Endothelial cell of umbilical vein (primary cell): ENCODE results near the gene GAL3ST2. TPM values are rescaled to one million over a fixed set of nuclear protein-coding genes. Genes with fewer than 3 reads are reported as not detected.

Experiments used
- BruUV-seq: library from RNA; stranded (reverse); fragments of 400-500 nt; replicated peaks from 2 replicates; lab custom pipeline; 2021; lab: Mats Ljungman, UMichigan
- CTCF ChIA-PET: fragments of 300-600, 350-600 bp; sonication (Branson Sonifier 250); formaldehyde crosslinking; loops from one replicate; lab custom pipeline; 2021; ENCODE audit warnings: antibody characterized with exemption, inconsistent platforms; lab: Charles Lee
- POLR2A ChIA-PET: fragments of 300-600, 350-600 bp; sonication (Branson Sonifier 250); formaldehyde crosslinking; loops from one replicate; lab custom pipeline; 2021; ENCODE audit warnings: antibody characterized with exemption, inconsistent platforms; lab: Charles Lee
- DNase-seq: peaks from one replicate; pipeline ENCODE4 v3.0.0-alpha.2; 2011; ENCODE audit warnings: low read depth, low spot score
- FAIRE-seq: peaks from 2 replicates; lab custom pipeline; 2011; peaks lifted over from hg19 to GRCh38; lab: Jason Lieb, UNC
- H2AFZ ChIP-seq: 2 replicates; pipeline ENCODE4 v1.6.0; 2012; ENCODE audit warnings: low read depth, low read length, control low read depth, inconsistent platforms
- H3K27ac ChIP-seq: 2 replicates; pipeline ENCODE4 v1.5.1; 2011; ENCODE audit warnings: low read depth, mild to moderate bottlenecking, control low read depth, low read length, moderate library complexity; ENCODE audit not compliant: insufficient read depth
- H3K27me3 ChIP-seq, 2 experiments: 2 replicates each; pipeline versions ENCODE4 v1.6.0 to v1.6.1; 2011; ENCODE audit warnings: low read length in 2 of 2, mixed read lengths in 1 of 2; ENCODE audit not compliant: control insufficient read depth in 2 of 2, insufficient read depth in 2 of 2
- H3K36me3 ChIP-seq, 2 experiments: 2 replicates in 1 of 2; 3 replicates in 1 of 2; pipeline ENCODE4 v1.5.1; 2011; ENCODE audit warnings: low read length in 2 of 2, mild to moderate bottlenecking in 1 of 2, moderate library complexity in 1 of 2; ENCODE audit not compliant: control insufficient read depth in 2 of 2, insufficient read depth in 2 of 2; ENCODE audit errors: extremely low read depth in 1 of 2
- H3K4me1 ChIP-seq: 3 replicates; pipeline ENCODE4 v1.5.1; 2011; ENCODE audit warnings: mild to moderate bottlenecking, low read length; ENCODE audit not compliant: control insufficient read depth, insufficient read depth; ENCODE audit errors: extremely low read depth
- H3K4me2 ChIP-seq: 2 replicates; pipeline ENCODE4 v1.6.1; 2011; ENCODE audit warnings: low read length, control low read depth, mixed read lengths; ENCODE audit not compliant: insufficient read depth
- H3K4me3 ChIP-seq, 3 experiments: fragments of 200-600 bp in 1 of 3; sonication (generic), shearing (Covaris generic) in 1 of 3; replicated peaks in 1 of 3; 2 replicates each; pipeline ENCODE4 v1.5.1; 2011 to 2016; ENCODE audit warnings: control low read depth in 3 of 3, low read length in 3 of 3, mild to moderate bottlenecking in 2 of 3, inconsistent platforms in 1 of 3, low read depth in 1 of 3, moderate library complexity in 1 of 3; ENCODE audit not compliant: insufficient read depth in 1 of 3
- H3K79me2 ChIP-seq: 2 replicates; pipeline ENCODE4 v1.6.0; 2012; ENCODE audit warnings: low read length, inconsistent platforms; ENCODE audit not compliant: control insufficient read depth, insufficient read depth
- H3K9ac ChIP-seq: replicated peaks from 2 replicates; pipeline ENCODE3; 2011; ENCODE audit warnings: low read length, control low read depth; ENCODE audit not compliant: insufficient read depth; ENCODE audit errors: extremely low read depth
- H3K9me1 ChIP-seq: replicated peaks from 3 replicates; pipeline ENCODE4 v1.6.0; 2011; ENCODE audit warnings: mild to moderate bottlenecking, low read length; ENCODE audit not compliant: control insufficient read depth, insufficient read depth; ENCODE audit errors: extremely low read depth
- H3K9me3 ChIP-seq: replicated peaks from 2 replicates; pipeline ENCODE4 v1.5.1; 2012; ENCODE audit warnings: low read length, inconsistent platforms; ENCODE audit not compliant: control insufficient read depth, insufficient read depth
- H4K20me1 ChIP-seq: replicated peaks from 2 replicates; pipeline ENCODE3; 2011; ENCODE audit warnings: mild to moderate bottlenecking, low read length; ENCODE audit not compliant: control insufficient read depth, insufficient read depth; ENCODE audit errors: extremely low read depth
- CTCF ChIP-seq, 2 donors: IDR thresholded peaks; 1 replicate in 1 of 2; 2 replicates in 1 of 2; pipeline ENCODE4 v1.5.1; 2011; ENCODE audit warnings: low read length in 2 of 2, mild to moderate bottlenecking in 2 of 2, moderate library complexity in 2 of 2, control low read depth in 1 of 2, inconsistent platforms in 1 of 2, low read depth in 1 of 2; ENCODE audit not compliant: insufficient read depth in 1 of 2; ENCODE audit errors: extremely low read depth in 1 of 2
- EZH2 ChIP-seq: IDR thresholded peaks from 2 replicates; pipeline ENCODE4 v1.6.1; 2012; ENCODE audit warnings: borderline replicate concordance, low read depth, mild to moderate bottlenecking, moderate library complexity, low read length, inconsistent platforms; ENCODE audit not compliant: severe bottlenecking
- FOS ChIP-seq: IDR thresholded peaks from 2 replicates; pipeline ENCODE4 v1.6.1; 2011; ENCODE audit warnings: mild to moderate bottlenecking, low read length, moderate library complexity, borderline replicate concordance; ENCODE audit not compliant: insufficient read depth
- GATA2 ChIP-seq: IDR thresholded peaks from 2 replicates; pipeline ENCODE4 v1.7.0; 2011; ENCODE audit warnings: low read depth, mild to moderate bottlenecking, moderate library complexity, mixed read lengths, low read length; ENCODE audit not compliant: insufficient read length, insufficient read depth
- JUN ChIP-seq: IDR thresholded peaks from 2 replicates; pipeline ENCODE4 v1.6.1; 2011; ENCODE audit warnings: borderline replicate concordance, low read depth; ENCODE audit not compliant: insufficient read length, insufficient read depth
- MAX ChIP-seq: IDR thresholded peaks from 2 replicates; pipeline ENCODE4 v1.6.1; 2011; ENCODE audit not compliant: insufficient read depth, insufficient read length
- MYC ChIP-seq: IDR thresholded peaks from one replicate; pipeline ENCODE4 v1.6.1; 2011; ENCODE audit warnings: mild to moderate bottlenecking, low read depth, low read length
- POLR2A ChIP-seq: IDR thresholded peaks from 2 replicates; pipeline ENCODE4 v1.6.1; 2012; ENCODE audit warnings: low read depth, mild to moderate bottlenecking, control low read depth, low read length
- POLR2AphosphoS5 ChIP-seq: IDR thresholded peaks from 2 replicates; pipeline ENCODE4 v1.6.1; 2012; ENCODE audit warnings: low read depth, mild to moderate bottlenecking, control low read depth, low read length, moderate library complexity; ENCODE audit not compliant: insufficient read depth
- dilution Hi-C: fragments of 300-500 bp; cut with MboI; formaldehyde crosslinking; loops from one replicate; pipeline ENCODE4 v1.15.0; 2019; ENCODE audit warnings: low sequenced_read_pairs; ENCODE audit not compliant: extremely low pct_ligation_motif_present
- intact Hi-C: fragments of 100-400 bp; cut with micrococcal nuclease; formaldehyde crosslinking; loops from one replicate; pipeline ENCODE4 v1.10.0; 2022
- polyA plus RNA-seq, 4 experiments: library from polyadenylated mRNA; depleted of rRNA in 3 of 4; stranded (reverse) in 3 of 4; unstranded in 1 of 4; fragments of >200 nt; gene quantifications; 2 replicates each; pipeline versions ENCODE4 v1.2.1 to v1.2.3, GENCODE V29; 2011 to 2012; ENCODE audit warnings: missing spikeins in 1 of 4
- total RNA-seq: library from RNA; stranded (reverse); gene quantifications from 2 replicates; pipeline ENCODE4 v1.2.3, GENCODE V29; 2021

The GAL3ST2 gene
- total and polyA plus RNA-seq, 2 donors (not counting 3 experiments of a cell fraction or from before 2014, with no cell fraction given): not detected

- ChIA-PET CTCF (no interaction called here), POLR2A (no interaction called here)
- Histone ChIP-seq H2AFZ (no peak overlapping the region), H3K27me3 (peaks cover 0 to 4% of the 10 kb centered on the region in 2 experiments), H3K4me3 (no peak overlapping the region), H3K9me3 (no peaks in the 10 kb centered on the region), H3K4me2 (no peak overlapping the region), H3K36me3 (no peaks in the 10 kb centered on the region), H3K4me1 (peaks cover 5% of the 10 kb centered on the region), H3K27ac (no peak overlapping the region), H3K79me2 (no peaks in the 10 kb centered on the region), H3K9ac (no peak overlapping the region), H4K20me1 (no peaks in the 10 kb centered on the region), H3K9me1 (no peaks in the 10 kb centered on the region)
- BruUV-seq: no TSS peak
- DNase-seq (no peak), FAIRE-seq (no peak)
- intact Hi-C loops (no loop called here), dilution Hi-C loops (no loop called here)
- TF ChIP-seq CTCF (IDR thresholded peaks at IDR 0.05; ENCODE audit: extremely low read depth in 1 of 2, insufficient read depth in 1 of 2, low read depth in 1 of 2, low read length in 2 of 2) (no peak), MAX (no peak), EZH2 (no peak), GATA2 (no peak), MYC (no peak), POLR2AphosphoS5 (no peak), FOS (no peak), POLR2A (no peak), JUN (no peak)
Measured at GRCh38 chr2:241848761-241849615, 72.4 kb downstream of the GAL3ST2 start.
